SK-N-SH (cell line): Measurements from ENCODE around the gene EYA3. TPM values are rescaled to one million over a fixed set of nuclear protein-coding genes. Genes with fewer than 3 reads are reported as not detected.

Experiments
- CTCF ChIA-PET: fragments of 300-600, 350-600 bp; formaldehyde crosslinking; extraction: SDS; loops from one replicate; lab custom pipeline; 2021; lab: Yijun Ruan, JAX
- POLR2A ChIA-PET: fragments of 350-600 bp; sonication (Branson Sonifier 250); formaldehyde crosslinking; extraction: SDS; loops from one replicate; lab custom pipeline; 2020; ENCODE audit warnings: antibody characterized with exemption, inconsistent platforms; lab: Yijun Ruan, JAX
- DNase-seq: peaks from one replicate; pipeline ENCODE4 v3.0.0; 2012
- H2AFZ ChIP-seq: fragments of 200-600 bp; sonication (generic); 2 replicates; pipeline ENCODE4 v1.8.1; 2016; ENCODE audit warnings: antibody characterized with exemption, mild to moderate bottlenecking, low read depth
- H3F3A ChIP-seq: fragments of 200-600 bp; sonication (generic); replicated peaks from 2 replicates; pipeline ENCODE3; 2016; ENCODE audit warnings: antibody characterized with exemption, mild to moderate bottlenecking; ENCODE audit not compliant: insufficient read depth
- H3K27ac ChIP-seq, 2 experiments: fragments of 200-500 bp in 1 of 2; fragments of 200-600 bp in 1 of 2; sonication (Bioruptor generic) in 1 of 2; sonication (generic), shearing (Covaris generic) in 1 of 2; 2 replicates each; pipeline versions ENCODE4 v1.5.1 to v1.6.1; 2014 to 2016; ENCODE audit warnings: low read depth in 2 of 2, inconsistent platforms in 1 of 2, low read length in 1 of 2, mild to moderate bottlenecking in 1 of 2, mixed read lengths in 1 of 2
- H3K27me3 ChIP-seq: fragments of 200-600 bp; sonication (generic), shearing (Covaris generic); 2 replicates; pipeline ENCODE4 v1.6.1; 2016; ENCODE audit warnings: mixed run types; ENCODE audit not compliant: insufficient read depth
- H3K36me3 ChIP-seq, 2 experiments: fragments of 200-500 bp in 1 of 2; fragments of 200-600 bp in 1 of 2; sonication (Bioruptor generic) in 1 of 2; sonication (generic) in 1 of 2; replicated peaks in 1 of 2; 2 replicates each; pipeline versions ENCODE3 to v1.5.1; 2014 to 2016; ENCODE audit warnings: low read length in 1 of 2, mild to moderate bottlenecking in 1 of 2; ENCODE audit not compliant: insufficient read depth in 2 of 2, control insufficient read depth in 1 of 2
- H3K4me1 ChIP-seq, 2 experiments: fragments of 200-500 bp in 1 of 2; fragments of 200-600 bp in 1 of 2; sonication (Bioruptor generic) in 1 of 2; sonication (generic), shearing (Covaris generic) in 1 of 2; 2 replicates each; pipeline versions ENCODE4 v1.5.1 to v1.6.1; 2014 to 2016; ENCODE audit warnings: low read depth in 1 of 2, low read length in 1 of 2, mixed run types in 1 of 2; ENCODE audit not compliant: insufficient read depth in 2 of 2, control insufficient read depth in 1 of 2
- H3K4me2 ChIP-seq: fragments of 200-600 bp; sonication (generic), shearing (Covaris generic); 2 replicates; pipeline ENCODE4 v1.6.1; 2017; ENCODE audit warnings: mixed run types
- H3K4me3 ChIP-seq, 2 experiments: fragments of 200-500 bp in 1 of 2; fragments of 200-600 bp in 1 of 2; sonication (Bioruptor generic) in 1 of 2; sonication (generic), shearing (Covaris generic) in 1 of 2; 2 replicates each; pipeline versions ENCODE4 v1.5.1 to v1.8.1; 2014 to 2016; ENCODE audit warnings: low read depth in 2 of 2, inconsistent platforms in 1 of 2, low read length in 1 of 2, mild to moderate bottlenecking in 1 of 2, mixed read lengths in 1 of 2, moderate library complexity in 1 of 2
- H3K79me2 ChIP-seq: fragments of 200-600 bp; sonication (generic); 2 replicates; pipeline ENCODE4 v1.8.1; 2017; ENCODE audit warnings: mild to moderate bottlenecking; ENCODE audit not compliant: insufficient read depth
- H3K9ac ChIP-seq: fragments of 200-600 bp; sonication (generic); 2 replicates; pipeline ENCODE4 v1.6.1; 2017; ENCODE audit warnings: mixed run types
- H3K9me2 ChIP-seq: fragments of 200-600 bp; sonication (generic); 2 replicates; pipeline ENCODE4 v1.6.1; 2017; ENCODE audit warnings: mixed run types
- H3K9me3 ChIP-seq: fragments of 200-600 bp; sonication (generic); 2 replicates; pipeline ENCODE4 v1.6.1; 2017; ENCODE audit warnings: mixed run types, mild to moderate bottlenecking, moderate library complexity
- H4K20me1 ChIP-seq: fragments of 200-600 bp; sonication (generic); 2 replicates; pipeline ENCODE4 v1.6.1; 2017; ENCODE audit warnings: mild to moderate bottlenecking, mixed run types; ENCODE audit not compliant: insufficient read depth
- ELF1 ChIP-seq: IDR thresholded peaks from 2 replicates; pipeline ENCODE4 v1.4.0; 2012
- EP300 ChIP-seq, 2 experiments: IDR thresholded peaks; 2 replicates each; pipeline versions ENCODE4 v1.4.0 to v1.6.1; 2012; ENCODE audit warnings: borderline replicate concordance in 1 of 2, low read depth in 1 of 2, low read length in 1 of 2
- EZH2phosphoT487 ChIP-seq: fragments of 200-600 bp; sonication (generic); IDR thresholded peaks from 2 replicates; pipeline ENCODE4 v1.6.1; 2017; ENCODE audit warnings: low read depth, mixed run types, mild to moderate bottlenecking, antibody characterized with exemption, moderate library complexity, borderline replicate concordance
- FOSL2 ChIP-seq: IDR thresholded peaks from 2 replicates; pipeline ENCODE4 v1.4.0; 2012; ENCODE audit warnings: low read depth, mild to moderate bottlenecking, moderate library complexity, borderline replicate concordance
- FOXJ3 ChIP-seq: sonication (generic); formaldehyde crosslinking; IDR thresholded peaks from 2 replicates; pipeline ENCODE4 v1.5.1; 2020; ENCODE audit warnings: mild to moderate bottlenecking, missing genetic modification reagents
- GABPA ChIP-seq: IDR thresholded peaks from 2 replicates; pipeline ENCODE4 v1.4.0; 2012; ENCODE audit warnings: low read depth, mild to moderate bottlenecking
- GATA2 ChIP-seq: sonication (generic); formaldehyde crosslinking; IDR thresholded peaks from 2 replicates; pipeline ENCODE4 v1.5.0; 2020; ENCODE audit warnings: mild to moderate bottlenecking, missing genetic modification reagents
- MAX ChIP-seq: IDR thresholded peaks from 2 replicates; pipeline ENCODE4 v1.4.0; 2012; ENCODE audit warnings: low read depth
- NFIC ChIP-seq: IDR thresholded peaks from 2 replicates; pipeline ENCODE4 v1.4.0; 2012; ENCODE audit warnings: borderline replicate concordance
- NRF1 ChIP-seq: IDR thresholded peaks from 2 replicates; pipeline ENCODE4 v1.6.1; 2012; ENCODE audit warnings: low read depth, mild to moderate bottlenecking, low read length
- PBX3 ChIP-seq: IDR thresholded peaks from 2 replicates; pipeline ENCODE4; 2012
- POLR2AphosphoS5 ChIP-seq: IDR thresholded peaks from 2 replicates; pipeline ENCODE4 v1.6.1; 2012; ENCODE audit warnings: low read depth, low read length
- RAD21 ChIP-seq: IDR thresholded peaks from 2 replicates; pipeline ENCODE4 v1.6.1; 2012; ENCODE audit warnings: mild to moderate bottlenecking, low read length
- RCOR1 ChIP-seq: fragments of 150-350 bp; IDR thresholded peaks from 2 replicates; pipeline ENCODE4 v1.6.1; 2017; ENCODE audit warnings: antibody characterized with exemption, low read length
- SIN3A ChIP-seq: IDR thresholded peaks from 2 replicates; pipeline ENCODE4 v1.6.1; 2012; ENCODE audit warnings: low read depth, mild to moderate bottlenecking, low read length, moderate library complexity, borderline replicate concordance
- YY1 ChIP-seq: IDR thresholded peaks from 2 replicates; pipeline ENCODE4 v1.4.0; 2012; ENCODE audit warnings: low read depth, mild to moderate bottlenecking
- ZBTB33 ChIP-seq: IDR thresholded peaks from 2 replicates; pipeline ENCODE4 v1.4.0; 2012; ENCODE audit warnings: low read depth, borderline replicate concordance
- WGBS: methylation state at CpG from one replicate; pipeline ENCODE4 v1.1.6; 2017; ENCODE audit warnings: low lambda C conversion rate; 5-methylcytosine and 5-hydroxymethylcytosine counted together
- polyA plus RNA-seq, 3 experiments: library from polyadenylated mRNA; depleted of rRNA; stranded (reverse); fragments of >200 nt; gene quantifications; 2 replicates each; pipeline ENCODE4 v1.2.3, GENCODE V29; 2012
- TF ChIP-seq, protein P1 (sequence below): fragments of 150-350 bp; IDR thresholded peaks from 2 replicates; pipeline ENCODE4 v1.6.1; 2017; ENCODE audit warnings: antibody characterized with exemption, low read length, low read depth, borderline replicate concordance

The EYA3 gene
- polyA plus RNA-seq, 1 of the 3 experiments (the other 2 are of a cell fraction): 6.5 TPM

DNA sequence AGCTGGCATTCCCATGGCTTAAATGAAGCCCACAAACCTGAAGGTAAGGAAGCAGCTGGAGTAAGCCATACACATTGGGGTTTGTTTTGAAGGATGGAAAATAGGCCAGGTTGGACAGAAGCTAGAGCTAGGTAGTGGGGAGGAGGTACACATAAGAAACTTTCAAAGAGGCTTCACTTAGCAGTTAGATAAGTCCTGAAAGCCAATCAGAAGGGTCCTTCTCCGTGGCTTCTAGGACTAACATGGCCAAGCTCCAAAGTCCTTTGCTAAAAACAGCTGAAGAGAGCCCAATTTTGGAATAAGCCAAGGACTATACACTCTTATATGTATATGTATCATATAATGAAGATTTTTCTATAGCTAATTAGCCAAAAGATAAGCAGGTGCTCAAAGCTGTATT lies 1.8 kb downstream of the EYA3 start:
- ChIA-PET POLR2A (no interaction called here), CTCF (interaction anchor here (1.5 to 2.2 kb wide), 2 partner anchors 10 to 35 kb away, joined by 6 read pairs; no protein-coding TSS in a partner anchor)
- peak overlapping the region in 1 of 2 experiments; percentile 86; a peak in 3 of 4 replicates for H3K4me3 ChIP-seq
- H3K27me3 ChIP-seq: no peaks in the 10 kb centered on the region
- no peak overlapping the region; the same call in 1 of the 2 replicates for H2AFZ ChIP-seq
- H3K9me2 ChIP-seq: no peaks in the 10 kb centered on the region
- peaks cover 16% of the 10 kb centered on the region in 2 experiments; a peak in 3 of 4 replicates for H3K4me1 ChIP-seq
- WGBS: 70% methylated on average over 1 of the region's 1 CpG
- H3K9me3 ChIP-seq: no peaks in the 10 kb centered on the region
- no peak overlapping the region for H3K27ac ChIP-seq
- no peak for TF ChIP-seq EP300 (IDR thresholded peaks at IDR 0.05; ENCODE audit: borderline replicate concordance in 1 of 2, low read depth in 1 of 2, low read length in 1 of 2)
- TF ChIP-seq EZH2phosphoT487: no peak
- TF ChIP-seq RAD21: no peak
- TF ChIP-seq POLR2AphosphoS5: no peak
- TF ChIP-seq FOXJ3 (CRISPR knock-in tag): no peak
- no peak for TF ChIP-seq FOSL2
- TF ChIP-seq, protein P1, sequence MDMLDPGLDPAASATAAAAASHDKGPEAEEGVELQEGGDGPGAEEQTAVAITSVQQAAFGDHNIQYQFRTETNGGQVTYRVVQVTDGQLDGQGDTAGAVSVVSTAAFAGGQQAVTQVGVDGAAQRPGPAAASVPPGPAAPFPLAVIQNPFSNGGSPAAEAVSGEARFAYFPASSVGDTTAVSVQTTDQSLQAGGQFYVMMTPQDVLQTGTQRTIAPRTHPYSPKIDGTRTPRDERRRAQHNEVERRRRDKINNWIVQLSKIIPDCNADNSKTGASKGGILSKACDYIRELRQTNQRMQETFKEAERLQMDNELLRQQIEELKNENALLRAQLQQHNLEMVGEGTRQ: no peak
- TF ChIP-seq ZBTB33: no peak
- no peak for TF ChIP-seq NFIC
- TF ChIP-seq GATA2 (CRISPR knock-in tag): no peak
- no peak for TF ChIP-seq MAX
- TF ChIP-seq ELF1: no peak
- TF ChIP-seq YY1: no peak
- TF ChIP-seq NRF1: no peak
- TF ChIP-seq RCOR1: no peak
- no peak for TF ChIP-seq GABPA
- no peak for TF ChIP-seq PBX3
- TF ChIP-seq SIN3A: no peak
- peak overlapping the region; percentile 80 for H3K9ac ChIP-seq
- H3F3A ChIP-seq: peaks cover 16% of the 10 kb centered on the region
- peaks cover 63% of the 10 kb centered on the region for H3K79me2 ChIP-seq
- no peak for DNase-seq
- H3K36me3 ChIP-seq: no peaks in the 10 kb centered on the region
- H3K4me2 ChIP-seq: peak overlapping the region; percentile 88
- 0 out of 2 replicates have a peak, but pooled peaks cover 2% of the 10 kb centered on the region for H4K20me1 ChIP-seq
